Activated naive CD4-positive, alpha-beta T cell (primary cell): Measurements from ENCODE around the gene OR56B1.

Source experiments
- DNase-seq, 4 experiments: peaks; one replicate each; lab custom pipeline; 2025; lab: John Stamatoyannopoulos, UW

The OR56B1 gene

DNA sequence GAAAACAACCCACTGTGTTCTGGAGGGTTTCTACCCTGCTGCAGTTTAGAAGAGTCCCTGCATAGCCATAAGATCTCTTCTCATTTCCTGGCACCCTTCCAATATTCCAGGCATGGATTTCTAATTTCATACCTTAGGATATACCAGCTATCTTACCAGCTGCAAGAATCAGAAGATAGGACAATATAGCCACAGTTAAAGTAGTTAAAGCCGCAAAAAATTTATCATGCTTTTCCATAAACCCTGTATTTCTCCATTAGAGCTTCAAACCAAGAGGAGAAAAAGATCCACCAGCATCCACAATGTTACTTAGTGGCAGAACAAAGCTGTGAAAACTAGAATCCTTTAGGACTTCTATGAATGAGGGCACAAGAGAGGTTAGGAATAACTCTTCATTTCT lies 8.6 kb upstream of the OR56B1 start:
- no peak for DNase-seq

DNA sequence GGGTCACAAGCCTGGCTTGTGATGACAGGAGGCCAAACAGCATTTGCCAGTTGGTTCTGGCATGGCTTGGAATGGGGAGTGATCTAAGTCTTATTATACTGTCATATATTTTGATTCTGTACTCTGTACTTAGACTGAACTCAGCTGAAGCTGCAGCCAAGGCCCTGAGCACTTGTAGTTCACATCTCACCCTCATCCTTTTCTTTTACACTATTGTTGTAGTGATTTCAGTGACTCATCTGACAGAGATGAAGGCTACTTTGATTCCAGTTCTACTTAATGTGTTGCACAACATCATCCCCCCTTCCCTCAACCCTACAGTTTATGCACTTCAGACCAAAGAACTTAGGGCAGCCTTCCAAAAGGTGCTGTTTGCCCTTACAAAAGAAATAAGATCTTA lies 843 bp downstream of the OR56B1 start:
- no peak for DNase-seq

DNA sequence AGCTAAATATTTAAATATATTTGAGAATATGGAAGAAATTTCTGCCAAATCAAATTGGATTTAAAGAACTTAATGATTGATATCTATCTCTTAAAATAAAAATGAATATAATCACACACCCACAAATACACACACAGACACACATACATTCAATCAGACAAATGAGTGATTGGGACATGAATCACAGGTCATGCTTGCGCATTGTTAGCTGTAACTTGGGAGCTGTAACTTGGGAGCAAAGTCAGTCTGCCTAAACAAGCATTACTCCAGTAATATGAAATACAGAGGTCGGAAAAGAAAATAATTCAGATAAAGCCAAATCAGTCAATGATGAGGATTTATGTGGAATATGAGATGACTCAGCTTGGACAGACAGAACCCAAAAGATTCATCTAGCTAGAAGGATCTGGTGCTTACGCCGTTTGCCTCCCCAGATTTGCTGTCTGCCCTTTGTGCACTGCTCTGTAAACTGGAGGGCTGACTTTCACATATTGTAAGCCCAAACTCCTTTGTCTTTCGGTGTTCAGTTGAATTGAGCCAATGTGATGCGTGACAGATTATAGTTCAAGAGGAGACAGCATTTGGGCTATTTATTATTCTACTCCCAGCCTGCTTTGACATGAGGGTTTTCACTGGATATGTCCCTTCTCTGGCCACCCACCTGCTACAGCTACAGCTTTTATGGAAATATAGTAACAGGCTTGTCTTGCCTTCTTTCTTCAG lies 1.6 kb downstream of the OR56B1 start:
- DNase-seq = no peak

GRCh38 chr11:5738431-5738830 lies 2.2 kb downstream of the OR56B1 start:
- DNase-seq = no peak

GRCh38 chr11:5746614-5747013 lies 10.4 kb downstream of the OR56B1 start:
- no peak for DNase-seq

DNA sequence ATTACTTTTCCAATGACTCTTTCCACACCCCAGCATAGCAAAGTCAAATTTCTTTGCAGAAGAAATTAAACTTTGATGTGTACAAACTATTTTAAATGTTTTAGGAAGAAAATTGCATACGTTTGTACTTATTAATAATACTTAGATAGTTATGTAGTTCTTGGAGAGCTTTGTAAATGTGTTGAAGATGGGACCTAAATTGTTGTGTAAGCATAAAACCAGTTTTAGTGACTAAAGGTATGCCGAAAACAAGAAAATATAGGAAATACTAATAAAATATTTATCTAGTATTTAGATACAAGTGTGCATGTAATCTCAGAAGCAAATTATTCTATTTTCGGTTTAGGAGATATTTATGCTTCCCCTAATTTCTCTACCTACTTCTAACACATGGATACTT lies 13.6 kb downstream of the OR56B1 start:
- DNase-seq = no peak

DNA sequence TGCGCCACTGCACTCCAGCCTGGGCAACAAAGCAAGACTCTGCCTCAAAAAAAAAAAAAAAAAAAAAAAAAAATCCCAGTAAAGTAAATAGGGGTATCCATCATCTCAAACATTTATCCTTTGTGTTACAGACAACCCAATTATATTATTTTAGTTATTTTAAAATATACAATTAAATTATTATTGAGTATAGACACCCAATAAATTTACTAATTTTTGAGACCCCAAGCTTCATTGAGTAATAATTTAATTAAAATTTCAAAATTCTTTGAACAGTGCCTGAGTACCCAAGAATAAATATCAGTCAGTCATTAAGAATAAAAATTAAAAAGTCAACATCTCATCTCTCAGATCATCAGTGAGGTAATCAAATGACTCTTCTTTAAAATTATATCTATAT lies 17.7 kb downstream of the OR56B1 start, which contains the start of gene OR52N4:
OR52N4 (plus strand) TSS at position 301 of the 400 bp plus-strand sequence. CDS start 498 bp downstream, outside the sequence.
- no peak for DNase-seq

DNA sequence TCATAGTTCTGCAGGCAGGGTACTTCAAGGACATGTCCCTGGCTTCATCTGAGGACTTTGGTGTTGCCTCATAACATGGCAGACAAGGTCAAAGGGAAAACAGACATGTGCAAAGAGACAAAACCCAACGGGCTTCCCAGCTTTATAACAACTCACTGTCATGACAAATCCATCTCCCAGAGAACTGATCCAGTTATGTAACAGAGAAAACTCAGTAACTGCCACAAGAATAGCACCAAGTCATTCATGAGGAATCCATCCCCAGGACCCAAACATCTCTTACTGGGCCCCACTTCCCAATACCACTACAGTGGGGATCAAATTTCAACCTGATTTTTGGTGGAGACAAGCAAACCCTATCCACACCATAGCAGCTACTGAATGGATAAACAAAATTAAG lies 30.8 kb downstream of the OR56B1 start:
- no peak for DNase-seq

- no peak for DNase-seq
Measured at GRCh38 chr11:5783255-5783654, 47.0 kb downstream of the OR56B1 start, which contains the start of gene OR52N5. Gene OR52N5 (minus strand): TSS chr11:5783355. CDS start chr11:5778634, 4,721 bp downstream.
